Left ventricle myocardium inferior (tissue), 1 donor: ENCODE data around the gene SGSH. TPM values are rescaled to one million over a fixed set of nuclear protein-coding genes. Genes with fewer than 3 reads are reported as not detected.

Source experiments
- DNase-seq: peaks from one replicate; pipeline ENCODE4 v3.0.0-alpha.2; 2020
- H3K27ac ChIP-seq: fragments of 200-600 bp; replicated peaks from 2 replicates; pipeline ENCODE4 v1.8.0; 2021
- H3K27me3 ChIP-seq: fragments of 200-600 bp; 2 replicates; pipeline ENCODE4 v1.8.0; 2021; ENCODE audit warnings: low read depth
- H3K36me3 ChIP-seq: fragments of 200-600 bp; 2 replicates; pipeline ENCODE4 v1.8.0; 2021
- H3K4me1 ChIP-seq: fragments of 200-600 bp; 2 replicates; pipeline ENCODE4 v1.8.0; 2021
- H3K4me3 ChIP-seq: fragments of 200-600 bp; 2 replicates; pipeline ENCODE4 v1.8.0; 2021; ENCODE audit warnings: mild to moderate bottlenecking, moderate library complexity
- H3K9me3 ChIP-seq: fragments of 200-600 bp; replicated peaks from 2 replicates; pipeline ENCODE4 v1.8.0; 2021
- CTCF ChIP-seq: fragments of 200-600 bp; IDR thresholded peaks from 2 replicates; pipeline ENCODE4 v1.8.0; 2021; ENCODE audit warnings: antibody characterized with exemption, mild to moderate bottlenecking, borderline replicate concordance
- intact Hi-C: fragments of 100-400 bp; cut with micrococcal nuclease; formaldehyde crosslinking; loops from one replicate; pipeline ENCODE4 v1.11.0; 2022
- total RNA-seq: library from RNA; stranded (reverse); fragmentation: NEBNext Ultra II Directional; extraction: Animal tissue kit (Norgen Biotek cat#: 25700); gene quantifications from one replicate; pipeline ENCODE4 v1.2.1, GENCODE V29; 2021
- donor health status: DM: no; HTN: yes; CAD: no; lungs with severe emphysema.

The SGSH gene
- total RNA-seq, 1 donor from 2014 or later, result 10.9 TPM

- intact Hi-C loops, result no loop called here
- Histone ChIP-seq H3K36me3 (peaks cover 26% of the 10 kb centered on the region), H3K4me3 (peak overlapping the region; percentile 98), H3K9me3 (no peaks in the 10 kb centered on the region), H3K27me3 (no peaks in the 10 kb centered on the region), H3K27ac (peak overlapping the region; percentile 83), H3K4me1 (peaks cover 30% of the 10 kb centered on the region)
- TF ChIP-seq CTCF, result no peak
- DNase-seq, result no peak
These were observed 425 bp downstream of the SGSH start for GRCh38 chr17:80219763-80220053.

GRCh38 chr17:80219013-80219762 is 945 bp downstream of the SGSH start:
- no peak for TF ChIP-seq CTCF
- peaks cover 31% of the 10 kb centered on the region for H3K36me3 ChIP-seq

GRCh38 chr17:80218391-80218790 is 1.7 kb downstream of the SGSH start:
- intact Hi-C loops, result no loop called here
- Histone ChIP-seq H3K9me3 (no peaks in the 10 kb centered on the region), H3K27me3 (no peaks in the 10 kb centered on the region), H3K4me3 (no peak overlapping the region), H3K36me3 (peaks cover 35% of the 10 kb centered on the region), H3K4me1 (peaks cover 30% of the 10 kb centered on the region), H3K27ac (no peak overlapping the region)
- DNase-seq, result no peak
- no peak for TF ChIP-seq CTCF

More at GRCh38 chr17:80219013-80219762, 945 bp downstream of the SGSH start:
- H3K4me3 ChIP-seq, result peak overlapping the region; percentile 98
- DNase-seq, result peak; percentile 69
- peaks cover 30% of the 10 kb centered on the region for H3K4me1 ChIP-seq
- H3K27me3 ChIP-seq, result no peaks in the 10 kb centered on the region
- no peaks in the 10 kb centered on the region for H3K9me3 ChIP-seq
- intact Hi-C loops, result no loop called here
- H3K27ac ChIP-seq, result peak overlapping the region; percentile 83

GRCh38 chr17:80217703-80218362 is 2.3 kb downstream of the SGSH start:
- Histone ChIP-seq H3K4me3 (no peak overlapping the region), H3K27ac (no peak overlapping the region), H3K9me3 (no peaks in the 10 kb centered on the region), H3K36me3 (peaks cover 36% of the 10 kb centered on the region), H3K27me3 (no peaks in the 10 kb centered on the region), H3K4me1 (peaks cover 30% of the 10 kb centered on the region)
- intact Hi-C loops, result no loop called here
- TF ChIP-seq CTCF, result no peak
- no peak for DNase-seq

- no peak for TF ChIP-seq CTCF
- H3K9me3 ChIP-seq, result no peaks in the 10 kb centered on the region
- no peak overlapping the region for H3K27ac ChIP-seq
- H3K27me3 ChIP-seq, result no peaks in the 10 kb centered on the region
- no peak for DNase-seq
- intact Hi-C loops, result no loop called here
- H3K4me3 ChIP-seq, result no peak overlapping the region
- H3K4me1 ChIP-seq, result peaks cover 28% of the 10 kb centered on the region
- H3K36me3 ChIP-seq, result peaks cover 44% of the 10 kb centered on the region
These were observed 3.4 kb downstream of the SGSH start for GRCh38 chr17:80216473-80217456.
